ENCODE data around the gene FTO. TPM values are rescaled to one million over a fixed set of nuclear protein-coding genes. Genes with fewer than 3 reads are reported as not detected.

FTO gene
- total RNA-seq, 4 donors from 2014 or later: 29.0 to 64.1 (median 48.1) TPM

- Histone ChIP-seq H3K27ac (no peak overlapping the region), H3K4me3 (no peak overlapping the region), H3K4me1 (no peaks in the 10 kb centered on the region), H3K9me3 (no peaks in the 10 kb centered on the region), H3K27me3 (no peaks in the 10 kb centered on the region), H3K36me3 (no peaks in the 10 kb centered on the region)
- no peak for TF ChIP-seq POLR2A (IDR thresholded peaks at IDR 0.05)
- TF ChIP-seq CTCF (IDR thresholded peaks at IDR 0.05): no peak
- WGBS, 2 donors: 92 to 93% methylated on average over 16 of the region's 16 CpGs
- DNase-seq: no peak
- intact Hi-C loops (cut with DNase I): no loop called here
These were observed 350.2 kb downstream of the FTO start for GRCh38 chr16:54053891-54054820.

- Histone ChIP-seq H3K4me1 (no peaks in the 10 kb centered on the region), H3K4me3 (no peak overlapping the region), H3K9me3 (no peaks in the 10 kb centered on the region), H3K36me3 (no peaks in the 10 kb centered on the region), H3K27me3 (no peaks in the 10 kb centered on the region), H3K27ac (no peak overlapping the region)
- TF ChIP-seq POLR2A (IDR thresholded peaks at IDR 0.05): no peak
- TF ChIP-seq CTCF (IDR thresholded peaks at IDR 0.05): no peak
- no peak for DNase-seq
- intact Hi-C loops (cut with DNase I): no loop called here
- WGBS, 2 donors: 73 to 83% methylated on average over 4 of the region's 4 CpGs
These were observed 351.2 kb downstream of the FTO start for GRCh38 chr16:54055191-54055590.

- Histone ChIP-seq H3K27me3 (no peaks in the 10 kb centered on the region), H3K27ac (no peak overlapping the region), H3K36me3 (no peaks in the 10 kb centered on the region), H3K4me3 (no peak overlapping the region), H3K4me1 (no peaks in the 10 kb centered on the region), H3K9me3 (no peaks in the 10 kb centered on the region)
- intact Hi-C loops (cut with DNase I): no loop called here
- WGBS, 2 donors: 78 to 84% methylated on average over 3 of the region's 3 CpGs
- no peak for DNase-seq
- no peak for TF ChIP-seq CTCF (IDR thresholded peaks at IDR 0.05)
- TF ChIP-seq POLR2A (IDR thresholded peaks at IDR 0.05): no peak
These were observed 351.9 kb downstream of the FTO start for GRCh38 chr16:54055864-54056263.

GRCh38 chr16:54056921-54057320 is 353.0 kb downstream of the FTO start:
- H3K4me3 ChIP-seq: no peak overlapping the region
- no peaks in the 10 kb centered on the region for H3K36me3 ChIP-seq
- intact Hi-C loops (cut with DNase I): no loop called here
- TF ChIP-seq CTCF (IDR thresholded peaks at IDR 0.05) (no peak), POLR2A (IDR thresholded peaks at IDR 0.05) (no peak)
- H3K9me3 ChIP-seq: no peaks in the 10 kb centered on the region
- no peaks in the 10 kb centered on the region for H3K4me1 ChIP-seq
- H3K27ac ChIP-seq: no peak overlapping the region
- no peaks in the 10 kb centered on the region for H3K27me3 ChIP-seq
- DNase-seq: no peak
- 83 to 98% methylated on average over 3 of the region's 3 CpGs for WGBS, 2 donors

- Histone ChIP-seq H3K36me3 (no peaks in the 10 kb centered on the region), H3K4me3 (no peak overlapping the region), H3K4me1 (no peaks in the 10 kb centered on the region), H3K27ac (no peak overlapping the region), H3K27me3 (no peaks in the 10 kb centered on the region), H3K9me3 (no peaks in the 10 kb centered on the region)
- TF ChIP-seq POLR2A (IDR thresholded peaks at IDR 0.05): no peak
- no peak for TF ChIP-seq CTCF (IDR thresholded peaks at IDR 0.05)
- 88 to 97% methylated on average over 6 of the region's 6 CpGs for WGBS, 2 donors
- no peak for DNase-seq
- intact Hi-C loops (cut with DNase I): no loop called here
These were observed 355.4 kb downstream of the FTO start for GRCh38 chr16:54059319-54059718.

Data from esophagus squamous epithelium (tissue), 5 donors.